ENCODE results near the gene WDR43.

Gene WDR43

GRCh38 chr2:28915939-28916338 is 21.5 kb downstream of the WDR43 start:
- DNase-seq = peak; percentile 47

- DNase-seq = no peak
These were observed 32.4 kb downstream of the WDR43 start for GRCh38 chr2:28926847-28927246.

- no peak for DNase-seq
These were observed 33.0 kb downstream of the WDR43 start for GRCh38 chr2:28927469-28927868.

- no peak for DNase-seq
These were observed 33.4 kb downstream of the WDR43 start for GRCh38 chr2:28927878-28928277.

- DNase-seq = no peak
These were observed 35.1 kb downstream of the WDR43 start for GRCh38 chr2:28929581-28929980.

GRCh38 chr2:28930205-28930604 is 35.7 kb downstream of the WDR43 start:
- no peak for DNase-seq

GRCh38 chr2:28934769-28935168 is 40.3 kb downstream of the WDR43 start:
- DNase-seq = no peak

GRCh38 chr2:28941008-28941407 is 46.5 kb downstream of the WDR43 start:
- DNase-seq = no peak

GRCh38 chr2:28944535-28945248 is 50.2 kb downstream of the WDR43 start:
- no peak for DNase-seq

GRCh38 chr2:28948160-28948559 is 53.7 kb downstream of the WDR43 start:
- no peak for DNase-seq

- DNase-seq = no peak
These were observed 54.7 kb downstream of the WDR43 start for GRCh38 chr2:28949190-28949589.

- no peak for DNase-seq
These were observed 55.3 kb downstream of the WDR43 start for GRCh38 chr2:28949617-28950305.

- DNase-seq = no peak
These were observed 56.6 kb downstream of the WDR43 start for GRCh38 chr2:28950941-28951630.

- DNase-seq = peak; percentile 52
These were observed 57.7 kb downstream of the WDR43 start for GRCh38 chr2:28951910-28952835.

- peak; percentile 97 for DNase-seq
These were observed 58.4 kb downstream of the WDR43 start for GRCh38 chr2:28952836-28953211.

- DNase-seq = no peak
These were observed 61.0 kb downstream of the WDR43 start for GRCh38 chr2:28955467-28955866.

- peak; percentile 44 for DNase-seq
These were observed 62.0 kb downstream of the WDR43 start for GRCh38 chr2:28956415-28956826.

- no peak for DNase-seq
These were observed 62.4 kb downstream of the WDR43 start for GRCh38 chr2:28956890-28957289.

- DNase-seq = peak; percentile 86
These were observed 64.2 kb downstream of the WDR43 start for GRCh38 chr2:28958689-28959088.

GRCh38 chr2:28960401-28960800 is 65.9 kb downstream of the WDR43 start:
- no peak for DNase-seq

GRCh38 chr2:28962505-28962904 is 68.0 kb downstream of the WDR43 start:
- DNase-seq = no peak

GRCh38 chr2:28970464-28971160 is 76.1 kb downstream of the WDR43 start:
- no peak for DNase-seq
